Activated T-cell treated with anti-CD3 and anti-CD28 coated beads, Interleukin-2, amount 50 U/mL, for 4 hours (primary cell): ENCODE measurements around the gene SAXO1. TPM values are rescaled to one million over a fixed set of nuclear protein-coding genes. Genes with fewer than 3 reads are reported as not detected.
"Not testable (repeated sequence)": the region's sequence is repeated elsewhere in the genome, so short reads cannot be mapped to it uniquely, and the experiment has no call there.

Source experiments
- ATAC-seq, 2 donors: fragments of 200-7000 bp; cut with Tn5 transposase; one replicate each; pipeline ENCODE4 v1.10.0; 2021
- DNase-seq: peaks from one replicate; pipeline ENCODE4 v3.0.0-alpha.2; 2020
- H3K27me3 Mint-ChIP-seq: one replicate; pipeline ENCODE4 v1.8.0; 2021; ENCODE audit warnings: low read depth, mixed read lengths
- H3K36me3 Mint-ChIP-seq: one replicate; pipeline ENCODE4 v1.8.0; 2022; ENCODE audit warnings: mixed read lengths; ENCODE audit not compliant: insufficient read depth
- H3K4me1 Mint-ChIP-seq: one replicate; pipeline ENCODE4 v1.8.0; 2021; ENCODE audit warnings: low read depth, mixed read lengths
- H3K4me3 Mint-ChIP-seq: one replicate; pipeline ENCODE4 v1.8.0; 2021; ENCODE audit warnings: mild to moderate bottlenecking, moderate library complexity, mixed read lengths
- H3K9me3 Mint-ChIP-seq: one replicate; pipeline ENCODE4 v1.8.0; 2021; ENCODE audit warnings: mixed read lengths
- total RNA-seq, 3 donors: library from RNA; stranded (reverse); gene quantifications; one replicate each; pipeline ENCODE4 v1.2.1, GENCODE V29; 2021

Gene SAXO1
- total RNA-seq, 3 donors from 2014 or later, result not detected

- H3K27me3 Mint-ChIP-seq, result peaks cover 17% of the 10 kb centered on the region
- peaks cover 3% of the 10 kb centered on the region for H3K4me1 Mint-ChIP-seq
- DNase-seq, result no peak
- H3K4me3 Mint-ChIP-seq, result no peak overlapping the region
- peaks cover 2% of the 10 kb centered on the region for H3K36me3 Mint-ChIP-seq
- ATAC-seq, result no peak
- H3K9me3 Mint-ChIP-seq, result no peaks in the 10 kb centered on the region
Observed at GRCh38 chr9:19023078-19023477, 9.9 kb downstream of the SAXO1 start.

GRCh38 chr9:19022206-19022605 lies 10.8 kb downstream of the SAXO1 start:
- H3K36me3 Mint-ChIP-seq, result peaks cover 2% of the 10 kb centered on the region
- no peak for DNase-seq
- peaks cover 17% of the 10 kb centered on the region for H3K27me3 Mint-ChIP-seq
- H3K9me3 Mint-ChIP-seq, result no peaks in the 10 kb centered on the region
- ATAC-seq, result peak in 1 of 2 donors; percentile 58
- no peak overlapping the region for H3K4me3 Mint-ChIP-seq
- peaks cover 3% of the 10 kb centered on the region for H3K4me1 Mint-ChIP-seq

DNA sequence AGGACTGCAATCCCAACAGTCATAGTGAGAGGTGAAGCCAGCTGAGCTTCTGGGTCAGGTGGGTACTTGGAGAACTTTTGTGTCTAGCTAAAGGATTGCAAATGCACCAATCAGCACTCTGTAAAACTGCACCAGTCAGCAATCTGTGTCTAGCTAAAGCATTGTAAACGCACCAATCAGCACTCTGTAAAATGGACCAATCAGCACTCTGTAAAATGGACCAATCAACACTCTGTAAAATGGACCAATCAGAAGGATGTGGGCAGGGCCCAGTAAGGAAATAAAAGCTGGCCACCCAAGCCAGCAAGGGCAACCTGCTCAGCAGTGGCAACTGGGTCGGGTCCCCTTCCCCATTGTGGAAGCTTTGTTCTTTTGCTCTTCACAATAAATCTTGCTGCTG lies 11.4 kb downstream of the SAXO1 start:
- H3K27me3 Mint-ChIP-seq, result peaks cover 15% of the 10 kb centered on the region
- H3K36me3 Mint-ChIP-seq, H3K9me3 Mint-ChIP-seq, DNase-seq, H3K4me1 Mint-ChIP-seq, H3K4me3 Mint-ChIP-seq, ATAC-seq: not testable (repeated sequence)

GRCh38 chr9:19020886-19021455 lies 12.0 kb downstream of the SAXO1 start:
- Mint-ChIP-seq H3K4me3 (no peak overlapping the region), H3K4me1 (no peaks in the 10 kb centered on the region), H3K27me3 (peaks cover 14% of the 10 kb centered on the region), H3K9me3 (no peaks in the 10 kb centered on the region), H3K36me3 (no peaks in the 10 kb centered on the region)
- ATAC-seq, result no peak
- DNase-seq, result no peak

GRCh38 chr9:19018201-19018600 lies 14.8 kb downstream of the SAXO1 start:
- Mint-ChIP-seq H3K9me3 (no peaks in the 10 kb centered on the region), H3K27me3 (peaks cover 3% of the 10 kb centered on the region), H3K4me3 (no peak overlapping the region), H3K4me1 (no peaks in the 10 kb centered on the region), H3K36me3 (no peaks in the 10 kb centered on the region)
- no peak for ATAC-seq
- no peak for DNase-seq

- Mint-ChIP-seq H3K4me1 (no peaks in the 10 kb centered on the region), H3K27me3 (no peaks in the 10 kb centered on the region), H3K9me3 (no peaks in the 10 kb centered on the region), H3K36me3 (no peaks in the 10 kb centered on the region), H3K4me3 (no peak overlapping the region)
- no peak for DNase-seq
- ATAC-seq, result no peak
Observed at GRCh38 chr9:19009391-19009965, 23.5 kb downstream of the SAXO1 start.

DNA sequence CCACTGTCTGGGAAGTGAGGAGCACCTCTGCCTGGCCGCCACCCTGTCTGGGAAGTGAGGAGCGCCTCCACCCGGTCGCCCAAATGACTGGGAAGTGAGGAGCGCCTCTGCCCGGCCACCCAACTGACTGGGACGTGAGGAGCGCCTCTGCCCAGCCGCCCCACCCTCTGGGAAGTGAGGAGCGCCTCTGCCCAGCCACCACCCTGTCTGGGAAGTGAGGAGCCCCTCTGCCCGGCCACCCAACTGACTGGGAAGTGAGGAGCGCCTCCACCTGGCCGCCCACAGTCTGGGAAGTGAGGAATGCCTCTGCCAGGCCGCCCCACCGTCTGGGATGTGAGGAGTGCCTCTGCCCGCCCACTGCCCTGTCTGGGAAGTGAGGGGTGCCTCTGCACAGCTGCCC lies 32.9 kb downstream of the SAXO1 start:
- no peak overlapping the region for H3K4me3 Mint-ChIP-seq
- H3K9me3 Mint-ChIP-seq, result no peaks in the 10 kb centered on the region
- no peaks in the 10 kb centered on the region for H3K27me3 Mint-ChIP-seq
- no peaks in the 10 kb centered on the region for H3K4me1 Mint-ChIP-seq
- no peaks in the 10 kb centered on the region for H3K36me3 Mint-ChIP-seq
- ATAC-seq, result no peak
- DNase-seq, result no peak

GRCh38 chr9:18999173-18999785 lies 33.7 kb downstream of the SAXO1 start:
- H3K4me3 Mint-ChIP-seq, result no peak overlapping the region
- H3K27me3 Mint-ChIP-seq, result no peaks in the 10 kb centered on the region
- H3K4me1 Mint-ChIP-seq, result no peaks in the 10 kb centered on the region

GRCh38 chr9:18997151-18997550 lies 35.9 kb downstream of the SAXO1 start:
- Mint-ChIP-seq H3K4me1 (no peaks in the 10 kb centered on the region), H3K9me3 (no peaks in the 10 kb centered on the region), H3K4me3 (no peak overlapping the region), H3K36me3 (no peaks in the 10 kb centered on the region), H3K27me3 (no peaks in the 10 kb centered on the region)
- no peak for DNase-seq
- ATAC-seq, result no peak

More at GRCh38 chr9:18999173-18999785, 33.7 kb downstream of the SAXO1 start:
- Mint-ChIP-seq H3K36me3 (no peaks in the 10 kb centered on the region), H3K9me3 (no peaks in the 10 kb centered on the region)
- ATAC-seq, result no peak
- no peak for DNase-seq

DNA sequence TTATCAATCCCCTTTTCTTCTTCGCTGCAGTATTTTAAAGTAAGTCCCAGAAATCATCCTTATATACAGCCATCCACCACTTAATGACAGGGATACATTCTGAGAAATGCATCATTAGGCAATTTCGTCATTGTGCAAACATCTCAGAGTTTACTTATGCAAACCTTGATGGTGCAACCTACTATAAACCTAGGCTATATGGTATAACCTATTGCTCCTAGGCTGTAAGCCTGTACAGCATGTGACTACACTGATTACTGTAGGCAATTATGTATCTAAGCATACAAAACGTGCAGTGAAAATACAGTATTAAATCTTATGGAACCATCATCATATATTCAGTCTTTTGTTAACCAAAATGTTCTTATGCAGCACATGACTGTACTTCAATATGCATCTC lies 36.8 kb downstream of the SAXO1 start:
- DNase-seq (no peak), ATAC-seq (no peak)
- H3K9me3 Mint-ChIP-seq, result no peaks in the 10 kb centered on the region
- H3K36me3 Mint-ChIP-seq, result no peaks in the 10 kb centered on the region
- H3K27me3 Mint-ChIP-seq, result no peaks in the 10 kb centered on the region
- H3K4me3 Mint-ChIP-seq, result no peak overlapping the region
- no peaks in the 10 kb centered on the region for H3K4me1 Mint-ChIP-seq

GRCh38 chr9:18994263-18994916 lies 38.6 kb downstream of the SAXO1 start:
- Mint-ChIP-seq H3K4me1 (no peaks in the 10 kb centered on the region), H3K36me3 (no peaks in the 10 kb centered on the region), H3K4me3 (no peak overlapping the region), H3K9me3 (no peaks in the 10 kb centered on the region), H3K27me3 (no peaks in the 10 kb centered on the region)
- DNase-seq (no peak), ATAC-seq (no peak)

GRCh38 chr9:18991197-18991596 lies 41.8 kb downstream of the SAXO1 start:
- not testable (repeated sequence) for ATAC-seq, H3K4me1 Mint-ChIP-seq, H3K36me3 Mint-ChIP-seq, H3K4me3 Mint-ChIP-seq, H3K9me3 Mint-ChIP-seq, DNase-seq, H3K27me3 Mint-ChIP-seq

DNA sequence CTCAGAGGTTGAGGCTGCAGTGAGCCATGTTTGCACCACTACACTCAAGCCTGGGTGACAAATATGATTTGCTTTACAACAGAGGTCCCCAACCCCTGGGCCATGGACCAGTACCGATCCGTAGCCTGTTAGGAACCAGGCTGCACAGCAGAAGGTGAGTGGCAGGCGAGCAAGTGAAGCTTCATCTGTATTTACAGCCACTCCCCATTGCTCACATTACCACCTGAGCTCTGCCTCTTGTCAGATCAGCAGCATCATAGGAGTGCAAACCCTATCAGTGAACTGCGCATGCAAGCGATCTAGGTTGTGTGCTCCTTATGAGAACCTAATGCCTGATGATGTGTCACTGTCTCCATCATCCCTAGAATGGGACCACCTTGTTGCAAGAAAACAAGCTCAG lies 42.5 kb downstream of the SAXO1 start:
- Mint-ChIP-seq H3K4me1 (no peaks in the 10 kb centered on the region), H3K36me3 (no peaks in the 10 kb centered on the region), H3K9me3 (no peaks in the 10 kb centered on the region), H3K27me3 (no peaks in the 10 kb centered on the region), H3K4me3 (no peak overlapping the region)
- DNase-seq (no peak), ATAC-seq (no peak)

- Mint-ChIP-seq H3K27me3 (no peaks in the 10 kb centered on the region), H3K9me3 (no peaks in the 10 kb centered on the region), H3K36me3 (no peaks in the 10 kb centered on the region), H3K4me1 (no peaks in the 10 kb centered on the region), H3K4me3 (no peak overlapping the region)
- no peak for DNase-seq
- no peak for ATAC-seq
Observed at GRCh38 chr9:18989865-18990264, 43.1 kb downstream of the SAXO1 start.

DNA sequence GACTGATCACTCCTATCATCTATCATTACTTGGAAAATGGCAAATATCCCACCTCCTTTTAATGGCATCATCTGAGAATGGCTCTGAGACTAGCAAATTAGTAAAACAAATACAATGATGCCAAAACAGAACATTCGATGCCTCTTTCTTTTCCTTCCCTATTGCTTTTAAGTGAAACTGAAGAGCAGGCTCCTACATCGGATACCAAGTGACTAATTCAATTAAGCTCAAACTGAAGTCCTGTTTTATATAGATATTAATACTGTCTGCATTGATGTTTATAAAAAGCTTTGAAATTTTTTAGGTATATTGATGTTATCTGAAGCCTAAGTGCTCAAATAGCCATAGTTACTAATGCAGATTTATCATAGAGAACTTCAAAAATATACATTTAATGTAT lies 43.9 kb downstream of the SAXO1 start:
- H3K36me3 Mint-ChIP-seq, result no peaks in the 10 kb centered on the region
- no peak for DNase-seq
- no peaks in the 10 kb centered on the region for H3K27me3 Mint-ChIP-seq
- H3K4me3 Mint-ChIP-seq, result no peak overlapping the region
- no peaks in the 10 kb centered on the region for H3K9me3 Mint-ChIP-seq
- no peaks in the 10 kb centered on the region for H3K4me1 Mint-ChIP-seq
- no peak for ATAC-seq
